ENCODE data around the gene SUSD5. TPM values are rescaled to one million over a fixed set of nuclear protein-coding genes. Genes with fewer than 3 reads are reported as not detected.
"Not testable (repeated sequence)": the region's sequence is repeated elsewhere in the genome, so short reads cannot be mapped to it uniquely, and the experiment has no call there.

SUSD5 gene
- total RNA-seq, 1 donor from 2014 or later: 7.8 TPM

DNA sequence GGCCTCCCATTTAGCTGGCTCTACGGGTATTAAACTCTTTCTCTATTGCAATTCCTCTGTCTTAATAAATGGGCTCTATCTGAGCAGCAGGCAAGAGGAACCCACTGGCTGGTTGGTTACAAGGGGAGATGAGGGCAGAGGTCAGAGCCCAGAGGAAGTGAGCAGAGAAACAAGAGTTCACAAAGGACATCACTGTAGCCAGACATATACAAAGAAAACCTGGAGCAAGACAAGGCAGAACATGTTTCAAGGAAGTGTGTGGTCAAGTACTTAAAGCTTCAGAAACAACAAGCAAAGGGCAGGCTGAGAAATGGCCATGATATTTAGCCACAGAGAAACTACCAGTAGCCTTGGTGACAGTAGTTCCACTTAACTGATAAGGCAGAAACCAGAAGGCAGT lies 24.3 kb downstream of the SUSD5 start:
- DNase-seq (ENCODE audit: low spot score): no peak

DNA sequence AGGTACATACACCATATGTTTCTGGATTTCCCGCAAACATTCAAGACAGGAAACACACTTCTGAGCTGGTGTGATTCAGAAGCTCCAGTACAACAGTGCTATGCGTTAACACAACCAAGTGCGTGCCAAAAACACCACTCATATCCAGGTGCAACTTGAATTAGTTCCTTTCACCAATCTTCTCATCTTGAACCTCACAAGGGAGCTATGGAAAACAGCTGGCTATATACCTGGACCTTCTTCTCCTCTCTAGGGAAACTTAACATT lies 31.3 kb downstream of the SUSD5 start:
- no peak for DNase-seq (ENCODE audit: low spot score)

DNA sequence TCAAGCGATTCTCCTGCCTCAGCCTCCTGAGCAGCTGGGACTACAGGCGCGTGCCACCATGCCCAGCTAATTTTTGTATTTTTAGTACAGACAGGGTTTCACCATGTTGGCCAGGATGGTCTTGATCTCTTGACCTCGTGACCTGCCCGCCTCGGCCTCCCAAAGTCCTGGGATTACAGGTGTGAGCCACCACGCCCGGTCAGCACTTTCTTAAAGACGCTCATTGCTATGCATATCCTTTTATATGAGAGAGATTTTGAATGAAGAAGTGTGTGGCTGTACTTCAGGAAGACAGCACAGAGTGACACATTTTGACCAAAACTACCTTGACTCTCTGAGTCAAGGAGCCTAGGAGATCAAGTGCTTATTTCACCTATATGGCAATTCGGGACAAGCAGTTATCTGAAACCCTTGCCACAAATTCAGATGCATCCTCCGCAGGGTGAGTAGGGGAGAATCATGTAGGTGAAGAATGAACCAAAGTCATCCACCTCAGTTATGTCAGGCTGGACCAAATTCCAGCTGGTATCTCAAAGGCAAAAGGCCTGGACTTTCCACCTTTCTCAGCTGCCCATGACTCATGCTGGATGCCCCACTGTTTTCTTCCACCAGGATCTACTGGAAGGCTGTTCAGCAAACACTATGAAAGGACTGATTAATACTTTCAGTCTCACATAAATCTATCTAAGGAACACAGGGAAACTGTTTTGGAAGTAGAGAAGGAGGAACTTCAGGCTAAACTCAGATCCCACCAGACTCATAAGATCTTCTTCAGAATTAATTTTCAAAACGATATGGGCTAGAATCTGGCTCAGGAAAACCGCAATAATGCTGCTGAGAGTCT lies 31.9 kb downstream of the SUSD5 start:
- DNase-seq (ENCODE audit: low spot score): no peak

DNA sequence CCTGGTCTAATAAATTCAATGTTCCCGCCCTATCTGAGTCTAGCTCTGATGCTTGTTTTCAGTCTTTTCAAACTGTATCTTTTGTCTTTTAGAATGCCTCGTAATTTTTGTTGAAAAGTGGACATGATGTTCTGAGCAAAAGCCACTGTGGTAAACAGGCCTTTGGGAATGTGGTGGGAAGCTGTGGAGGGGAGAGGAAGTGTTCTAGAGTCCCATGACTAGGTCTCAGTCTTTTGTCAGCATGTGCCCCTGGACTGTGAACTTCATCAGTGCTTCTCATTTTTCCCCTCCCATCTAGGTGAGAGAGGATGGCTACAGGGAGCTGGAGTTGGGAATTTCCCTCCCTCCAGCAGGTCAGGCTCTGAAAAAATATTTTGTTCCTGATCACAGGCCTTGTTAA lies 33.7 kb downstream of the SUSD5 start:
- no peak for DNase-seq (ENCODE audit: low spot score)

DNA sequence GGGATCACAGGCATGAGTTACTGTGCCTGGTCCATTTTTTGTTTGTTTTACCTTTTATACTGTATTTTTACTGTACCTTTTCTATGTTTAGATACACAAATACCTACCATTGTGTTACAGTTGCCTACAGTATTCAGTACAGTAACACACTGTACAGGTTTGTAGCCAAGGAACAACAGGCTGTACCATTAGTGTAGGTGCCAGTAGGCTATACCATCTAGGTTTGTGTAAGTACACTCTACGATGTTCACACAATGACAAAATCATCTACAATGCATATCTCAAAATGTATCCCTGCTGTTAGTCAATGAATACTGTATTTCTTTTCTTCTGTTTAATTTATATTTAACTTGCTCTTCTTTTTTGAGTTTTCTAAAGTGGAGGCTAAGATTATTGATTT lies 37.0 kb downstream of the SUSD5 start:
- not testable (repeated sequence) for DNase-seq (ENCODE audit: low spot score)

DNA sequence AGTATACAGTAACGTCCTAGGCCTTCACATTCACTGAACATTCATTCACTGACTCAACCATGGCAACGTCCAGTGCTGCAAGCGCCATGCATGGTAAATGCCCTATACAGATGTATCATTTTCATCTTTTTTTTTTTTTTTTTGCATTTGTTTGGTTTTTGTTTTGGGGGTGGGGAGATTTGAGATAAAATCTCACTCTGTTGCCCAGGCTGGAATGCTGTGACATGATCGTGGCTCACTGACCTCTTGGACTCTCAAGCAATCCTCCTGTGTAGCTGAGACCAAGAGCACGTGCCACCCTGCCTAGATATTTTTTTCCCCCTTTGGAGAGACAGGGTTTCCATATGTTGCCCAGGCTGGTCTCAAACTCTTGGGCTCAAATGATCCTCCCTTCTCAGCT lies 37.4 kb downstream of the SUSD5 start:
- DNase-seq (ENCODE audit: low spot score): no peak

DNA sequence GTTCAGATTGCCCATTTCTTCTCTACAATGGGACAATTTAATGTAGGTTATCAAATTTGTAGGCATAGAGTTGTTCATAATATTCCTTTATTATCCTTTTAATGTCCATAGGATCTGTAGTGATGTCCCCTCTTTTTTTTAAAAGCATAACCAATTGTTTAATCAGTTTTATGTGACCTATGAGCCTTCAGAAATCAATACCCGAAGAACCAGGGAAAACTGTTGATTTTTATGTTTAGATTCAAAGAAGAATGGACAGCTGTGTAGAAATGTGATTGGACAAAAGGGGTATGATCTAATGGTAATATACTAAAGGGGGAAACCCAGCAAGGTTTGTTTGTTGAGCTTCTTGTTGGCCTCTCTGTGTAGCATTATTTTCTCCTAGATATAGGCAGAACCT lies 39.5 kb downstream of the SUSD5 start:
- no peak for DNase-seq (ENCODE audit: low spot score)

DNA sequence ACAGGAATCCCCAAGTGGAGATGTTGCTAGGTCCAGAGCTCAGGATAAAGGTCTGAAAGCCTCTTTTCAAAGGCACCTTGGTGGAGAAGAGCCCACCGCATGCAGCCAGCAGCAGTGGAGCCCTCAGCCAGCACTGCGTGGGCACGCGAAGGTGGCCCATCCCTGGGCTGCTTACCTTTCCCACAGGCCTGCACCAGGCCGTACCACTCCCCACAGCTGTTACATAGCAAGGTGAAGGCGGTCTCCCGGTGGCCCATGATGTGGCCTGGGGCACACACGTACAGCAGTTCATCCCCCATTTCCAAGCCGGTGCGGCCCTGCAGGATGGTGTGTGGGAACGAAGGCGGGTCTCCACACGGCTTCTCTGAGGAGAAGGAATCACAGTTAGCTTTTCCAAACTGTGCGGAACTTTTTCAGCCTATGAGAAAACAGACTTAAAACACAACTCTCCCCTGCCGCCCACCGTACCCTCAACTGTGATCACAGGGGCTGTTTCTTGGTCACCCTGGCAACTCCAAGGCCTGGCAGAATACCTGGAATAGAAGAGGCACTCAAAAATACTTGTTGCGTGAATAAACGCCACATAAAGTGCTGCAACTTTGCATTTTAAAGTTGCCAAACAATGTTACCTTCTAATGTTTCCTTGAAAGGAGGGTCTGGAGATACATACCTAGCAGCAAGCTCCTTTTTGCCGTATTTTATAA lies 43.7 kb downstream of the SUSD5 start:
- no peak for DNase-seq (ENCODE audit: low spot score)

DNA sequence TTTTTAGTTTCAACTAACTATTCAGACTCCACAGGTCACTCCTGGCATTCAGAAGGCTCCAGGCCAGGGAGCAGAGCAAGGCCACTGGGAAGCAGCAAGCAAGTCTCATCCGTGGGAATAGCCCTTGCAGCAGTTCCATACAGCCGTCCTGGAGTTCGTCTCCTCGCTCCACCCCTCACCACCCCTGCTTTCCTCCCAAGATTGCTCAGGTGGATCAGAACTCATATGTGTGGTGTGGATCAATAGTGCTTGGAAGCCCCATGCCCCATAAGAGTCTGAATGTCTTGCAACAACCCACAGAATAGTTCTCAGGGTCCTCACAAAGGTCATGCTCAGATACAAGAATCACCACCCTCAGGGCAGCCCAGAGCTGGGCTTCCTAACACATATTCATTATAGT lies 44.5 kb downstream of the SUSD5 start:
- DNase-seq (ENCODE audit: low spot score): no peak

DNA sequence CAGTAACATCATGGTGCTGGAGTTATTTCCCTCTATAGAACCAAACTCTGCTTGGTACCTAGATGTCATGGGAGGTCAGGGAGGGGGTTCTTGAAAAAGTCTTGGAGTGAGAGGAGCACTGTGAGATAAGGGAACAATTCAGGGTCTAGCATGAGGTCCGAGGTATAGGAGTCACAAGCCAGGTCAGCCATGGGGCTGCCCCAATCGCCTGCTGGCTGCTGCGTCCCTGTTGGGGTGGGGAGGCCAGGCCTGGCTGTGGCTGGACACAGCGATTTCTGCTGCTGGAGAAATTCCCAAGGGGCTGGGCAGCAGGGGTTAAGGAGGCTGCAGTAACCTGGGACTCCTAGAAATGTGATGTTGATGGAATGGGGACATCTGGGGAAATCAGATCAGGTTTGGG lies 44.9 kb downstream of the SUSD5 start:
- no peak for DNase-seq (ENCODE audit: low spot score)

DNA sequence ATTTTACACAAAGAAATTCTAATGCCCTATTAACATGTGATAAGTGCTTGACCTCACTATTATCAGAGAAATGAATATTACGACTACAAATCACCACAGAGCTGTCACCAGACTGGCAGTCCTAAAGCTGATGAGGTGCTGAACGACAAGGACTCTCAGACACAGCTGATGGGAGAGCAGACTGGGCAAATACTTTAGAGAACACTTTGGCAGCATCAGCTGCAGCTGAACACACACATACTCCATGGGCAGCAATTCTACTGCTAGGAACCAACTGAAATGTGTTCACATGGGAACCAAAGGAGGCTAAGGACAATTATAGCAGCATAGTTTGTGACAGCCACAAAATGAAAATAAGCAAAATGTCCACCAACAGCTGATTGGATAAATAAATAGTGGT lies 45.5 kb downstream of the SUSD5 start:
- no peak for DNase-seq (ENCODE audit: low spot score)

DNA sequence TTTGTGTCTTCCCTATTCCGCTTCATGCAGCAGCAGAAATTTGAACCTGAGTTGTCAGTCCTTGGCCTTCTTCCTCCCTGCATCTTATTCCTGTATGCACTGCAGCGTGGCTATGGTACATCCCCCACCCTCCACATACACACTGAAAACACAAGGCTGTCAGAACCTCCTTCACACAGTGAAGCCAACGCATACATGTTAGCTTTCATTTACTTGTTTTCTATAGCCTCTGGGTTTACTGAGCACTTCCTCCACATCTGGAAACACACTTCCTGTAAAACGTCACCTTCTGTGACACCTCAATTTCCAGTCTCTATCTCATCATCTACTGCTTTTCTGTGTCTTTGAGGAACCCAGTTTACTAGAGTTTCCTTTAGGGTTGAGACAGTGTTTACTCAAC lies 47.0 kb downstream of the SUSD5 start:
- no peak for DNase-seq (ENCODE audit: low spot score)

DNA sequence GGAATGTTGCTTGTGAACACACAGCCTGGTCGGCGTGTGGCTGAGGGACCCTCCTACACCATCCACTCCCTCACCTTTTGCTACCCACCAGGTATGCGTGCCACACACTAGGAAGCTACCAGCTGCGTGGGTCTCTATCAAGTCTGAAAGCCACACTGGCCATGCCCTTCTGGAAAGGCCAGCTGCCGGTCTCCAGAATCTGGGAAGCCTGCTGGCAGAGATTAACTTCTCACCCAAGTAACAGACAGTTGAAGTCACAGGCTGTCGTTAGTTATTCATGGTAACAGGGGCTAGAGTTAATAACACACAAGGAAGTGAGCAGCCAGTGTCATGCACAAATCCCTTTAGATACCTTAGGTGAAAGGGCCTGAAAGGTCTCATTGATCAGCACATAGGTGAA lies 48.1 kb downstream of the SUSD5 start:
- no peak for DNase-seq (ENCODE audit: low spot score)

DNA sequence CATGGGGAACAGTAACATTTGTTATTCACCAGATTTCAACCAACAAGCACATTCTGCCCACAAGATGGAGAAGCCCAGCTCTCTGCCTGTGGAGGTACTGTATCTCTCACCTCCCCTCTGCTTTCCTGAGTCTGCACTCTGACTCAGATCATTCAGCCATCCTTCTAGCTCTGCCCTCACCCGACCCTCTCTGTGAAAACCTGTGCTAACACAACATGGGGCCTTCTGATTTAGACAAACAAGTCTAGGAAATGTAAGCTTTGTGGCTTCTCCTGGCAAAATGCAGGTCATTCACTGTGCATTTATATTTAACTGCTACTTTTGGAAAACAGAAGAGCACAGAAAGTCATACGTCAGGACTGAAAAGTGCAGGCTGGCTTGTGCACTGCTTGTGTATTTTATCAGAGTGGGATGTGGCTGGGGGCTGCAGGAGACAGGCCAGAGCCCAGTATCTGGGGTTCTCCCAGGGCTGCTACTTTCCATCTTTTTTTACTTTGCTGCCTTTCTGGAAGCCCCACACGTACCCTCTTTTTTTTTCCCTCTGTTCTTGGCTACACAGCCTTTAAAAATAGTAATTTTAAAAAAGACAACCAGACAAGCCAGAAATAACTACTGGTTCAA lies 50.8 kb downstream of the SUSD5 start:
- no peak for DNase-seq (ENCODE audit: low spot score)

DNA sequence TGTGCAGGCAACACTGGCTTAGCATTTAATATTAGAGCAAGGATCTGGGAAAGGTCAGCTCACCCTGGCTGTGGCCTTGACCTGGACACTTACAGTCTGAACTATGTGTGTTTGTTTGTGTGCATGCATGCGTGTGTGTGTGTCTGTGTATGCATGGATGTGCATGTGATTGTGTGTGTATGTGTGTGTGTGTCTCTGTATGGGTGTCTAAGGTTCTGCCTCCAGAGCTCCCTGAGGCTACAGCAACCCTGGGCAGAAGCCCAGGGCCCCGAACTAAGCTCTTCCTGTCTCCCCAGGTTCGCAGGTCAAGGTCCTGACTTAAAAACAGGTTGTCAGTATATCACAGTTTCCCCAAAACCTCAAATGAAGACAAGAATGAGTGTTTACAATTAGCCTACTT lies 51.3 kb downstream of the SUSD5 start:
- DNase-seq (ENCODE audit: low spot score): no peak

DNA sequence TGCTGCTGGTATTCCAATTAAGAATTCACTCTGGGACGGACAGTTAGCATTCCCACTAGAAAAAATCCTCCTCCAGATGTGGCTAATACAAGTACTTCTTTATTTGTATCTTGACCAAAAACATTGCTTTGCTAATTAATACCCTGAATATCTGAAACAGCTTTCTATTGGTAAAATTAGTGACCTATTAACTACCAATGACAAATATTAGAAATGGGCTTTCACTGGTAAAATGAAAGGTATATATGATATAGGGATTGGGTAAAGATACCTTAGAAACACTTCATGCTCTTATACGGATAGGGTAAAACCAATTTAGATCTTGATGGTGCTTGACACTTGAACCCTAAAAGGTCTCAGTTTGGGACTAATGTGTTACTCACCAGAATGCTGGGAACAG lies 52.5 kb downstream of the SUSD5 start:
- no peak for DNase-seq (ENCODE audit: low spot score)

DNA sequence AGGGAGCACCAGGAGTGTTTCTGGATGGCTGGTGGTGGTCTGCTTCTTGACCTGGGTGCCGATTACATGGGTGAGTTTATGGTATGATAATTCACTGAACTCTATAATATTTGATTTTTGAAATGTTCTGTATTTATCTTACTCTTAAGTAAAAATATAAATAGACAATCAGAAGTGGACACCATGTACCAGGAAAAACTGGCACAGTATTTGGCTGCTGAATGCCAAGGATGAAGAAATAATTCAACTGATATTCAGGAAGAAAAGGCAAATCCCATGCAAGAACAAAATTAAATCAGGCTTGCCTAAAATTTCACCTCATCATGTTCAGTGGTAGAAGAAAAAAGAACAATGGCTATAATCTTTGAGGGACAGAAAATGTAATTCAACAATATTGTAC lies 53.2 kb downstream of the SUSD5 start:
- no peak for DNase-seq (ENCODE audit: low spot score)

DNA sequence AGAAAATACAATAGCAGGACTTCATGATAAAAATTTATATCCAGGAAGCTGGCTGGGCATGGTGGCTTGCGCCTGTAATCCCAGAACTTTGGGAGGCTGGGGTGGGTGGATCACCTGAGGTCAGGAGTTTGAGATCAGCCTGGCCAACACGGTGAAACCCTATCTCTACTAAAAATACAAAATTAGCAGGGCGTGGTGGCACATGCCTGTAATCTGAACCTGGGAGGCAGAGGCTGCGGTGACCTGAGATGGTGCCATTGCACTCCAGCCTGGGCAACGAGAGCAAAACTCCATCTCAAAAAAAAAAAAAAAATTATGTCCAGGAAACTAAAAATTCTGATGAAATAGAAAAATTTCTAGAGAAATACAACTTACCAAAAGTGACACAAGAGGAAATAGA lies 56.0 kb downstream of the SUSD5 start:
- DNase-seq (ENCODE audit: low spot score): not testable (repeated sequence)

DNA sequence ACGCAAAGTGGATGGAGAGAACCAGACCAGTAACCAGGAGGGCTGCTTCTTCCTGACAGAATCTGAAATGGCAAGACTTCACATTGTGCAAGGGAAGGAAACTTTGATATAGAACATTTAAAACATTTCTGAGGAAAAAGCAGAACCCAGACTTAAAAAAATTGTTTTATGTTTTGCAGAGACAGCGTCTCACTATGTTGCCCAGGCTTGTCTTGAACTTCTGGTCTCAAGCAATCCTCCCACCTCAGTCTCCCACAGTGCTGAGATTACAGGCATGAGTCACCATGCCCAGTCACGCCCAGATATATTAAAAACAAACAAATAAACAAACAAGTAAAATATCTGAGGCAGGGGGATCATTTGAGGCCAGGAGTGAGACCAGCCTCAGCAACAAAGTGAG lies 58.6 kb downstream of the SUSD5 start:
- DNase-seq (ENCODE audit: low spot score): no peak

DNA sequence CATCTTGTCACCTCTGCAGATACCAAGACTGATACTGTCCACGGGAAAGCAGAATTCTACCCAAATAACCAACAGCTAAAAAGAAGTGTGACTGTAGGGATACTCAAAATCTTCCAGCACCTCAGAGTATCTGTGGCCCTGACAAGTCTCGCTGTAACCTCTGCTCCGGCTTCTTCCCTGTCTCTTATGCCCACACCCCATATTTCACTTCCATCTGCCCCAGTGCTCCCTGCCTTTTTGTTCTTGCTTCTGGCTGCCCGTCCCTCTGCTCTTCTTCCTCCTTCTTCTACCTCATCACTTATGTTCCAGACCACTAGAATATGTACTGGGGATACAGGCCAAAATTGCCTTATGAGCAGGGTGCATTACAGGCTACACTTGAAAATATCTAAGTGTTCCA lies 59.4 kb downstream of the SUSD5 start:
- DNase-seq (ENCODE audit: low spot score): no peak

DNA sequence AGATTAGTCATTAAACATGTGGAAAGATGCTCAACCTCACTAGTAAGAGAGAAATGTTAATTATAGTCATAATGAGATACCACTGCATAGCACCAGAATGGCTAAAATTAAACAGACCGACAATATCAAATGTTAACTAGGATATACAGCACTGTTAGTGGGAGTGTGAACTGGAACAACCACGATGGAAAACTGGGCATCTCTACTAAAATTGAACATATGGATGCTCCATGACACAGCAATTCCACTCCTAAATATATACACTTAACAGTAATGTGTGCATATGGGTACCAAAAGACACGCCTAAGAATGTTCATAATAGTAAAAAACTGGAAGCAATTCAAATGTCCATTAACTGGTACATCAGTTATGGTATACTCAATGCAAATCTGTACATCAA lies 63.3 kb downstream of the SUSD5 start:
- DNase-seq (ENCODE audit: low spot score): no peak

DNA sequence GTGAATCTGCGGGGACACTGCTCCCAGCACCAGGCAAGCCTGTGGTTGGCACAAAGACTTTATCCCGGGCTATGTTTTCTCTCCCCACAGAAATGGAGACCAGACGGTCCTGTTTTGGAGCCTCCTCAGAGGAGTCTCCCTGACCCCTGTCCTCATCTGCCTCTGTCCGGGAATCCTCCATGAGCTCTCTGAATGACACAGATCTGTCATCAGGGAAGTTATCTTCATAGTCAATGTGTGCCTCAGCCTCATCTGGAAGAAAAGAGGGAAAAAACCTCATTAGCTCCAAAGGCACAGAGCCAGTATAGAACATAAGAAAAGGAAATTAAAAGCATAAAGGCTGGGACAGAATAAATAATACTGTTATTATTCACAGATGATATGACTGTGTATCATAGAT lies 64.8 kb downstream of the SUSD5 start:
- DNase-seq (ENCODE audit: low spot score): no peak

All from mucosa of gallbladder (tissue), 1 donor.